HepG2 (cell line): Measurements from ENCODE around the gene CYP2S1. TPM values are rescaled to one million over a fixed set of nuclear protein-coding genes. Genes with fewer than 3 reads are reported as not detected.

Source experiments
- CCAR2 ChIP-seq: fragments of 200-400 bp; formaldehyde crosslinking; optimal IDR thresholded peaks from 2 replicates; pipeline ENCODE3; 2018; ENCODE audit warnings: low read depth, mild to moderate bottlenecking, low read length, moderate library complexity
- EEA1 ChIP-seq: sonication (generic); formaldehyde crosslinking; IDR thresholded peaks from 2 replicates; pipeline ENCODE4 v1.5.1; 2020; ENCODE audit warnings: mild to moderate bottlenecking, missing genetic modification reagents, borderline replicate concordance
- HOMEZ ChIP-seq: IDR thresholded peaks from 2 replicates; pipeline ENCODE4 v1.6.1; 2016; ENCODE audit warnings: low read depth
- HOXA3 ChIP-seq: sonication (generic); formaldehyde crosslinking; IDR thresholded peaks from 2 replicates; pipeline ENCODE4 v1.5.0; 2020; ENCODE audit warnings: missing genetic modification reagents
- HOXA9 ChIP-seq: sonication (generic); formaldehyde crosslinking; IDR thresholded peaks from 2 replicates; pipeline ENCODE4 v1.8.1; 2022; ENCODE audit warnings: missing genetic modification reagents, mild to moderate bottlenecking, moderate library complexity, borderline replicate concordance
- POLR2AphosphoS2 ChIP-seq: IDR thresholded peaks from 2 replicates; pipeline ENCODE4 v1.6.1; 2011; ENCODE audit warnings: low read depth, low read length, improper control_type of control experiment
- PRPF4 ChIP-seq: fragments of 200-400 bp; formaldehyde crosslinking; IDR thresholded peaks from 2 replicates; pipeline ENCODE4 v1.6.1; 2016; ENCODE audit warnings: low read length, low read depth; ENCODE audit not compliant: poor library complexity, severe bottlenecking
- RBFOX2 ChIP-seq: fragments of 200-400 bp; formaldehyde crosslinking; IDR thresholded peaks from 2 replicates; pipeline ENCODE4 v1.6.1; 2017; ENCODE audit warnings: low read depth, mild to moderate bottlenecking, low read length
- SMYD3 ChIP-seq: sonication (generic); formaldehyde crosslinking; IDR thresholded peaks from 2 replicates; pipeline ENCODE4 v1.8.1; 2023; ENCODE audit warnings: mild to moderate bottlenecking, missing genetic modification reagents
- ZBTB40 ChIP-seq, 2 experiments: fragments of 450-650 bp in 1 of 2; sonication (generic) in 1 of 2; formaldehyde crosslinking in 1 of 2; IDR thresholded peaks; 2 replicates each; pipeline versions ENCODE4 v1.6.1 to v1.8.0; 2016 to 2022; ENCODE audit warnings: antibody characterized with exemption in 1 of 2, mild to moderate bottlenecking in 1 of 2, missing genetic modification reagents in 1 of 2
- ZFP82 ChIP-seq: sonication (generic); formaldehyde crosslinking; IDR thresholded peaks from 2 replicates; pipeline ENCODE4 v1.5.1; 2020; ENCODE audit warnings: mild to moderate bottlenecking, missing genetic modification reagents, borderline replicate concordance
- ZFX ChIP-seq: sonication (generic); formaldehyde crosslinking; IDR thresholded peaks from 2 replicates; pipeline ENCODE4 v1.4.0; 2020; ENCODE audit warnings: mild to moderate bottlenecking, low read depth, missing genetic modification reagents, moderate library complexity
- ZNF12 ChIP-seq: sonication (generic); formaldehyde crosslinking; IDR thresholded peaks from 2 replicates; pipeline ENCODE4 v1.5.0; 2020; ENCODE audit warnings: missing genetic modification reagents
- ZNF75D ChIP-seq: sonication (generic); formaldehyde crosslinking; IDR thresholded peaks from 2 replicates; pipeline ENCODE4 v1.8.1; 2023; ENCODE audit warnings: missing genetic modification reagents, mild to moderate bottlenecking, borderline replicate concordance
- polyA plus RNA-seq, 8 experiments: library from polyadenylated mRNA; depleted of rRNA in 3 of 8; stranded (reverse) in 7 of 8; unstranded in 1 of 8; fragments of >200 nt; fragmentation: Illumina TruSeq in 4 of 8; extraction: Trizol in 4 of 8; gene quantifications; 2 replicates each; pipeline versions ENCODE4 v1.2.1 to v1.2.3, GENCODE V29; 2011 to 2016; ENCODE audit warnings: low read depth in 4 of 8, missing spikeins in 1 of 8, mixed read lengths in 1 of 8; ENCODE audit not compliant: insufficient read depth in 1 of 8
- total RNA-seq, 5 experiments: library from RNA; depleted of rRNA; stranded (reverse); fragments of >200 nt; fragmentation: Illumina TruSeq; extraction: Trizol; gene quantifications; 2 replicates each; pipeline ENCODE4 v1.2.3, GENCODE V29; 2016; ENCODE audit warnings: low read depth in 1 of 5
- TF ChIP-seq, protein P1 (sequence below): IDR thresholded peaks from 2 replicates; pipeline ENCODE4 v1.6.1; 2012; ENCODE audit warnings: inconsistent platforms
- TF ChIP-seq, protein P2 (sequence below): sonication (generic); formaldehyde crosslinking; IDR thresholded peaks from 2 replicates; pipeline ENCODE4 v1.4.0; 2020; ENCODE audit warnings: missing genetic modification reagents

Gene CYP2S1
- total and polyA plus RNA-seq, 2 of the 13 experiments (the other 11 are each of a cell fraction or from before 2014, with no cell fraction given): 0.09 to 2.1 TPM

DNA sequence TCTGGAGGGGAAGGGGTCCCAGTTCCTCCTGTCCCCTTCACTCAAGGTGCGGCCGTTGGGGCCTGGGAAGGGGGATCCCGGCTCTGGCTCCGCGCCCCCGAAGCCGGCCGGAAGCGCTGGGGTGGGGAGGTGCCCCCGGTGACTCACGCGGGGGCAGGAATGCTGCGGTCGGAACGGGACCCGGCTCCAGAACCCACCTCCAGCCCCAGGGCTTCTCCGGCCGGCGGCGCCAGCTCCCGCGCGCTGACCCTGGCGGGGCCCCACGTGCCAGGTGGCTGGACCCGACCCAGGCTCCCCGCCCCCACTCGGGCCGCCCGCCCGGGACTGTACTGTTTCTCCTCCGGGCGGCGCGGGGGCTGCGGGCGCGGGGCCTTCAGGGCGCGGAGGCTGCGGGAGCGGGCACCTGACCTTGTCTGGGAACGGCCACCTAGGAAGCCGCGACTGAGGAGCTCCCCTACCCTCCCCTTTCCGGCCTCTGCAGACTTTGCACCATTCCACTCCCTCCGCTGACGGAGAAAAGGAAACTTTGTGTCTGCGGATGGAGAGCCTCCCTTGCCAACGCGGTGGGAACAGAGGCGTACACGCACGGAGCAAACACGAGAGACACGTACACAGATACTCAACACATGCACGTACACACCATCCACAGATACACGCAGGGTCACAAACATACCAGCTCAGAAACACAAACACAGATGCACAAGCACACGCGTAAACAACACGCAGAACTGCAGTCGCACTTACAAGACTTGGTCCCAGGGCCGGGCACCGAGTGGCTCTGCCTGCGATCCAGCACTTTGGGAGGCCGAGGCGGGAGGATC lies 33.2 kb downstream of the CYP2S1 start (continued):
- TF ChIP-seq PRPF4 (no peak), POLR2AphosphoS2 (no peak), EEA1 (CRISPR knock-in tag) (no peak), HOXA9 (CRISPR knock-in tag) (no peak), SMYD3 (CRISPR knock-in tag) (no peak; the same call in 1 of the 2 replicates), HOXA3 (CRISPR knock-in tag) (peak; percentile 12; the same call in 1 of the 2 replicates), RBFOX2 (peak; percentile 98), ZNF12 (CRISPR knock-in tag) (no peak), ZNF75D (CRISPR knock-in tag) (no peak), ZBTB40 (IDR thresholded peaks at IDR 0.05) (no peak), ZBTB40 (CRISPR knock-in tag; IDR thresholded peaks at IDR 0.05) (no peak), ZFP82 (no peak), HOMEZ (CRISPR knock-in tag) (no peak), ZFX (CRISPR knock-in tag) (peak; percentile 72), CCAR2 (no peak)
- TF ChIP-seq, protein P1, sequence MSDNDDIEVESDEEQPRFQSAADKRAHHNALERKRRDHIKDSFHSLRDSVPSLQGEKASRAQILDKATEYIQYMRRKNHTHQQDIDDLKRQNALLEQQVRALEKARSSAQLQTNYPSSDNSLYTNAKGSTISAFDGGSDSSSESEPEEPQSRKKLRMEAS: peak; percentile 69
- TF ChIP-seq, protein P2, sequence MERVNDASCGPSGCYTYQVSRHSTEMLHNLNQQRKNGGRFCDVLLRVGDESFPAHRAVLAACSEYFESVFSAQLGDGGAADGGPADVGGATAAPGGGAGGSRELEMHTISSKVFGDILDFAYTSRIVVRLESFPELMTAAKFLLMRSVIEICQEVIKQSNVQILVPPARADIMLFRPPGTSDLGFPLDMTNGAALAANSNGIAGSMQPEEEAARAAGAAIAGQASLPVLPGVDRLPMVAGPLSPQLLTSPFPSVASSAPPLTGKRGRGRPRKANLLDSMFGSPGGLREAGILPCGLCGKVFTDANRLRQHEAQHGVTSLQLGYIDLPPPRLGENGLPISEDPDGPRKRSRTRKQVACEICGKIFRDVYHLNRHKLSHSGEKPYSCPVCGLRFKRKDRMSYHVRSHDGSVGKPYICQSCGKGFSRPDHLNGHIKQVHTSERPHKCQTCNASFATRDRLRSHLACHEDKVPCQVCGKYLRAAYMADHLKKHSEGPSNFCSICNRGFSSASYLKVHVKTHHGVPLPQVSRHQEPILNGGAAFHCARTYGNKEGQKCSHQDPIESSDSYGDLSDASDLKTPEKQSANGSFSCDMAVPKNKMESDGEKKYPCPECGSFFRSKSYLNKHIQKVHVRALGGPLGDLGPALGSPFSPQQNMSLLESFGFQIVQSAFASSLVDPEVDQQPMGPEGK (CRISPR knock-in tag): peak; percentile 68
